ENCODE data around the gene OMD.

Gene OMD

GRCh38 chr9:92402360-92402759 lies 21.9 kb downstream of the OMD start:
- Histone ChIP-seq H3K36me3 (replicated peaks; ENCODE audit: insufficient read depth, low read length) (no peaks in the 10 kb centered on the region), H3K27me3 (replicated peaks; ENCODE audit: insufficient read depth, low read length) (no peaks in the 10 kb centered on the region), H3K4me2 (ENCODE audit: low read depth, low read length) (no peak overlapping the region)

GRCh38 chr9:92397853-92398252 lies 26.4 kb downstream of the OMD start:
- H3K27ac ChIP-seq (ENCODE audit: low read length): no peak overlapping the region
- H3K79me2 ChIP-seq (ENCODE audit: low read length): no peaks in the 10 kb centered on the region
- H4K20me1 ChIP-seq (ENCODE audit: insufficient read depth, low read length): no peaks in the 10 kb centered on the region
- no peak overlapping the region for H3K4me3 ChIP-seq (ENCODE audit: low read length)
- DNase-seq: no peak
- H3F3A ChIP-seq (ENCODE audit: insufficient read depth, low read length): no peaks in the 10 kb centered on the region
- no peaks in the 10 kb centered on the region for H3K27me3 ChIP-seq (replicated peaks; ENCODE audit: insufficient read depth, low read length)
- no peaks in the 10 kb centered on the region for H3K9me3 ChIP-seq (replicated peaks; ENCODE audit: insufficient read depth, low read length)
- H3K9ac ChIP-seq (ENCODE audit: low read length): no peak overlapping the region
- no peaks in the 10 kb centered on the region for H3K36me3 ChIP-seq (replicated peaks; ENCODE audit: insufficient read depth, low read length)
- no peak overlapping the region for H2AFZ ChIP-seq (ENCODE audit: low read length)
- no peak overlapping the region for H3K4me2 ChIP-seq (ENCODE audit: low read depth, low read length)
- no peaks in the 10 kb centered on the region for H3K9me2 ChIP-seq (replicated peaks; ENCODE audit: insufficient read depth, low read length)
- TF ChIP-seq CTCF (IDR thresholded peaks at IDR 0.05; ENCODE audit: low read length): no peak
- TF ChIP-seq EZH2 (optimal IDR thresholded peaks at IDR 0.05; ENCODE audit: low read depth, low read length): no peak
- no peak for TF ChIP-seq EZH2phosphoT487 (IDR thresholded peaks at IDR 0.05; ENCODE audit: low read length)
- H3K4me1 ChIP-seq (ENCODE audit: low read length): no peaks in the 10 kb centered on the region

More at GRCh38 chr9:92402360-92402759, 21.9 kb downstream of the OMD start:
- no peak overlapping the region for H3K4me3 ChIP-seq (ENCODE audit: low read length)
- H3K79me2 ChIP-seq (ENCODE audit: low read length): peaks cover 3% of the 10 kb centered on the region; the same call in 1 of the 2 replicates
- H3K9ac ChIP-seq (ENCODE audit: low read length): no peak overlapping the region
- peaks cover 15% of the 10 kb centered on the region for H3K4me1 ChIP-seq (ENCODE audit: low read length)
- no peak overlapping the region for H2AFZ ChIP-seq (ENCODE audit: low read length)
- no peak overlapping the region for H3K27ac ChIP-seq (ENCODE audit: low read length)
- H3F3A ChIP-seq (ENCODE audit: insufficient read depth, low read length): peaks cover 11% of the 10 kb centered on the region
- H3K9me2 ChIP-seq (replicated peaks; ENCODE audit: insufficient read depth, low read length): no peaks in the 10 kb centered on the region
- H3K9me3 ChIP-seq (replicated peaks; ENCODE audit: insufficient read depth, low read length): no peaks in the 10 kb centered on the region
- no peaks in the 10 kb centered on the region for H4K20me1 ChIP-seq (ENCODE audit: insufficient read depth, low read length)
- TF ChIP-seq CTCF (IDR thresholded peaks at IDR 0.05; ENCODE audit: low read length) (no peak), EZH2 (optimal IDR thresholded peaks at IDR 0.05; ENCODE audit: low read depth, low read length) (no peak), EZH2phosphoT487 (IDR thresholded peaks at IDR 0.05; ENCODE audit: low read length) (no peak)
- DNase-seq: no peak

GRCh38 chr9:92395617-92396016 lies 28.7 kb downstream of the OMD start:
- Histone ChIP-seq H3K27ac (ENCODE audit: low read length) (no peak overlapping the region), H3K9me3 (replicated peaks; ENCODE audit: insufficient read depth, low read length) (no peaks in the 10 kb centered on the region), H3K4me2 (ENCODE audit: low read depth, low read length) (no peak overlapping the region), H3K36me3 (replicated peaks; ENCODE audit: insufficient read depth, low read length) (no peaks in the 10 kb centered on the region), H3K9me2 (replicated peaks; ENCODE audit: insufficient read depth, low read length) (no peaks in the 10 kb centered on the region), H3K4me1 (ENCODE audit: low read length) (no peaks in the 10 kb centered on the region), H3K27me3 (replicated peaks; ENCODE audit: insufficient read depth, low read length) (no peaks in the 10 kb centered on the region), H4K20me1 (ENCODE audit: insufficient read depth, low read length) (no peaks in the 10 kb centered on the region), H3F3A (ENCODE audit: insufficient read depth, low read length) (no peaks in the 10 kb centered on the region), H2AFZ (ENCODE audit: low read length) (no peak overlapping the region), H3K4me3 (ENCODE audit: low read length) (no peak overlapping the region), H3K9ac (ENCODE audit: low read length) (no peak overlapping the region), H3K79me2 (ENCODE audit: low read length) (no peaks in the 10 kb centered on the region)
- TF ChIP-seq CTCF (IDR thresholded peaks at IDR 0.05; ENCODE audit: low read length): no peak
- no peak for TF ChIP-seq EZH2 (optimal IDR thresholded peaks at IDR 0.05; ENCODE audit: low read depth, low read length)
- TF ChIP-seq EZH2phosphoT487 (IDR thresholded peaks at IDR 0.05; ENCODE audit: low read length): no peak
- DNase-seq: no peak

All from MM.1S (cell line).